Left lung (tissue), 10 donors: Measurements from ENCODE around the gene ZFP62. TPM values are rescaled to one million over a fixed set of nuclear protein-coding genes. Genes with fewer than 3 reads are reported as not detected.

Experiments used
- ATAC-seq: fragments of 200-7000 bp; cut with Tn5 transposase; one replicate; pipeline ENCODE4 v1.9.1; 2020; ENCODE audit warnings: moderate library complexity
- DNase-seq, 4 donors: peaks; one replicate each; pipeline ENCODE4 v3.0.0-alpha.2; 2013 to 2020
- H3K27ac ChIP-seq, 2 donors: fragments of 200-600 bp; sonication (generic) in 1 of 2; one replicate each; pipeline versions ENCODE4 v1.5.0 to v1.8.0; 2020 to 2021
- H3K27me3 ChIP-seq, 2 donors: fragments of 200-600 bp; sonication (generic) in 1 of 2; one replicate each; pipeline versions ENCODE4 v1.5.0 to v1.8.0; 2020 to 2021
- H3K36me3 ChIP-seq, 2 donors: fragments of 200-600 bp; sonication (generic) in 1 of 2; one replicate each; pipeline versions ENCODE4 v1.5.0 to v1.8.0; 2020 to 2021
- H3K4me1 ChIP-seq, 2 donors: fragments of 200-600 bp; one replicate each; pipeline ENCODE4 v1.8.0; 2021
- H3K4me3 ChIP-seq, 2 donors: fragments of 200-600 bp; sonication (generic) in 1 of 2; one replicate each; pipeline versions ENCODE4 v1.5.0 to v1.8.0; 2020 to 2021; ENCODE audit warnings: mild to moderate bottlenecking in 1 of 2
- H3K9me3 ChIP-seq, 2 donors: fragments of 200-600 bp; sonication (generic) in 1 of 2; one replicate each; pipeline versions ENCODE4 v1.5.0 to v1.8.0; 2020 to 2021
- intact Hi-C, 2 donors: fragments of 100-400 bp; cut with DNase I; formaldehyde crosslinking; loops; one replicate each; pipeline versions ENCODE4 v1.11.2 to v1.14.2; 2022
- polyA plus RNA-seq, 6 donors: library from polyadenylated mRNA; unstranded; fragments of 120-200 nt; gene quantifications; one replicate each; pipeline ENCODE4 v1.2.1, GENCODE V29; 2013; ENCODE audit not compliant: insufficient read length in 6 of 6
- total RNA-seq, 2 donors: library from RNA; stranded (reverse); fragmentation: NEBNext Ultra II Directional; extraction: Animal tissue kit (Norgen Biotek cat#: 25700); gene quantifications; one replicate each; pipeline ENCODE4 v1.2.1, GENCODE V29; 2021
- TF ChIP-seq, protein P1 (sequence below), 2 donors: fragments of 200-600 bp; sonication (generic) in 1 of 2; IDR thresholded peaks; one replicate each; pipeline versions ENCODE4 v1.5.0 to v1.8.0; 2021; ENCODE audit warnings: antibody characterized with exemption in 2 of 2
- donor health status: DM: no; HTN: yes; CAD: no.
- donor health status: DM: no; HTN: no; CAD: no.

The ZFP62 gene
- total and polyA plus RNA-seq, 8 donors = 21.4 to 66.1 (median 58.1) TPM

DNA sequence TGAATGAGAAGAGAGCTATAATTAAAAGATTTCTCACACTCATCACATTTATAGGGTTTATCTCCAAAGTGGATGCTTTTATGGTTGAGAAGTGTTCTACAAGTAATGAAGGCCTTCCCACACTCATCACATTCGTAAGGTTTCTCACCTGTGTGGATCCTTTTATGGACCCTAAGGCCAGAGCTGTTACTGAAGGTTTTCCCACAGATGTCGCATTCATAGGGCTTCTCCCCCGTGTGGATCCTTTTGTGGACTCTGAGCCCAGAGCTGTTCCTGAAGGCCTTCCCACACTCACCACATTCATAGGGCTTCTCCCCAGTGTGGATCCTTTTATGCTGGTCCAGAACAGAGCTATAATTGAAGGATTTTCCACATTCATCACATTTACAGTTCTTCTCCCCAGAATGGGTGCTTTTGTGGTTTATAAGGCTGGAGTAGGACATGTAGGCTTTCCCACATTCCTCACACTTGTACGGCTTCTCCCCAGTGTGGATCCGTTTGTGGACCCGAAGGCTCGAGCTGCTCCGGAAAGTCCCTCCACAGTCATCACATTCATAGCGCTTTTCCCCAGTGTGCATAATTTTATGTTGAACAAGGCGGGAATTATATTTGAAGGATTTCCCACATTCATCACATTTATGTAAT lies 10.5 kb downstream of the ZFP62 start:
- no peak overlapping the region for H3K27ac ChIP-seq

DNA sequence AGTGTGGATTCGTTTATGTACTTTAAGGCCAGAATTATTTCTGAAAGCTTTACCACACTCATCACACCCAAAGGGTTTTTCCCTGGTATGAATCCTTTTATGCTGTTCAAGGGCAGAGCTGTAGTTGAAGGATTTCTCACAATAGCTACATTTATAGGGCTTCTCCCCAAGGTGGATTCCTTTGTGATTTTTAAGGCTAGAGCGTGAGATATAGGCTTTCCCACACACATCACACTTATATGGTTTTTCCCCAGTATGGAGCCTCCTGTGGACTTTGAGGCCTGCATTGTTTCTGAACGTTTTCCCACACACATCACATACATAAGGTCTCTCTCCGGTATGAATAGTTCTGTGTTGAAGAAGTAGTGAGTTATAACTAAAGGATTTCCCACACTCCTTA lies 11.2 kb downstream of the ZFP62 start:
- no peak for ATAC-seq
- Histone ChIP-seq H3K27me3 (no peaks in the 10 kb centered on the region), H3K9me3 (peaks cover 0 to 36% of the 10 kb centered on the region in 2 donors), H3K36me3 (peaks cover 8 to 35% of the 10 kb centered on the region in 2 donors), H3K4me3 (no peak overlapping the region), H3K27ac (no peak overlapping the region), H3K4me1 (peaks cover 0 to 3% of the 10 kb centered on the region in 2 donors)
- no peak for DNase-seq
- intact Hi-C loops = no loop called here
- TF ChIP-seq, protein P1, sequence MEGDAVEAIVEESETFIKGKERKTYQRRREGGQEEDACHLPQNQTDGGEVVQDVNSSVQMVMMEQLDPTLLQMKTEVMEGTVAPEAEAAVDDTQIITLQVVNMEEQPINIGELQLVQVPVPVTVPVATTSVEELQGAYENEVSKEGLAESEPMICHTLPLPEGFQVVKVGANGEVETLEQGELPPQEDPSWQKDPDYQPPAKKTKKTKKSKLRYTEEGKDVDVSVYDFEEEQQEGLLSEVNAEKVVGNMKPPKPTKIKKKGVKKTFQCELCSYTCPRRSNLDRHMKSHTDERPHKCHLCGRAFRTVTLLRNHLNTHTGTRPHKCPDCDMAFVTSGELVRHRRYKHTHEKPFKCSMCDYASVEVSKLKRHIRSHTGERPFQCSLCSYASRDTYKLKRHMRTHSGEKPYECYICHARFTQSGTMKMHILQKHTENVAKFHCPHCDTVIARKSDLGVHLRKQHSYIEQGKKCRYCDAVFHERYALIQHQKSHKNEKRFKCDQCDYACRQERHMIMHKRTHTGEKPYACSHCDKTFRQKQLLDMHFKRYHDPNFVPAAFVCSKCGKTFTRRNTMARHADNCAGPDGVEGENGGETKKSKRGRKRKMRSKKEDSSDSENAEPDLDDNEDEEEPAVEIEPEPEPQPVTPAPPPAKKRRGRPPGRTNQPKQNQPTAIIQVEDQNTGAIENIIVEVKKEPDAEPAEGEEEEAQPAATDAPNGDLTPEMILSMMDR (IDR thresholded peaks at IDR 0.05) = no peak

More for the DNA sequence above, 10.5 kb downstream of the ZFP62 start:
- H3K4me1 ChIP-seq = peaks cover 0 to 3% of the 10 kb centered on the region in 2 donors
- peaks cover 8 to 39% of the 10 kb centered on the region in 2 donors for H3K36me3 ChIP-seq
- H3K9me3 ChIP-seq = peaks cover 0 to 36% of the 10 kb centered on the region in 2 donors
- TF ChIP-seq, protein P1 (IDR thresholded peaks at IDR 0.05) = no peak
- DNase-seq (no peak), ATAC-seq (no peak)
- no peak overlapping the region for H3K4me3 ChIP-seq
- intact Hi-C loops = no loop called here
- no peaks in the 10 kb centered on the region for H3K27me3 ChIP-seq

DNA sequence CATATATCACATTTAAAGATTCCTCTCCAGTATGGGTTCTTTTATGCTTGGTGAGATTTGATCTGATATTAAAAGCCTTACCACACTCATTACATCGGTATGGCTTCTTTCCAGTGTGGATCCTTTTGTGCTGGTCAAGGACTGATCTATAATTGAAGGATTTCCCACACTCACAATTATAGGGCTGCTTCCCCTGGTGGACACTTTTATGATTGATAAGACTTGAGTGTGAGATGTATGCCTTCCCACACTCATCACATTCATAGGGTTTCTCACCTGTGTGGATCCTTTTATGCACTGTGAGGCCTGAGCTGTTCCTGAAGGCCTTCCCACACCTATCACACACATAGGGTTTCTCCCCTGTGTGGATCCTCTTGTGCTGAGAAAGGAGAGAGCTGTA lies 12.2 kb downstream of the ZFP62 start:
- intact Hi-C loops = no loop called here
- TF ChIP-seq, protein P1 (IDR thresholded peaks at IDR 0.05) = no peak

DNA sequence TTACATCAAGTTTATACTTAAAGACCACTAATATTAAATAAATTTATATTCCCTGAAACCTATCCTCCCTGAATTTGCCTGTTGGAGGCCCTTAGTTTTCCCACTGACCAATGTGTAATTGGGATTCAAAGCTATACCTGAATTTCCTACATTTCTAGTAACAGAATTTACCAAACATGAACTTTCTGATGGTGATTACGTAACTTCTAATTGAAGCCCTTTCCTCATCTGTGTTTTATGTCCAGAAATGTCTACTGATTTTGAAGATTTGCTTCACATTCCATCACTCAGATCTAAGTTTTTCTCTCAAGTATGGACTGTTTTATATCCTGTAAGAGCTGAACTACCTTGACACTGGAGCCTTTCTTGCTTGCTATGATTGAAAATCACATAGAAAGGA lies 12.8 kb downstream of the ZFP62 start:
- Histone ChIP-seq H3K27ac (no peak overlapping the region), H3K27me3 (no peaks in the 10 kb centered on the region), H3K9me3 (peaks cover 0 to 36% of the 10 kb centered on the region in 2 donors), H3K36me3 (peaks cover 8 to 35% of the 10 kb centered on the region in 2 donors), H3K4me3 (no peak overlapping the region), H3K4me1 (peaks cover 0 to 3% of the 10 kb centered on the region in 2 donors)
- TF ChIP-seq, protein P1 (IDR thresholded peaks at IDR 0.05) = no peak
- DNase-seq (no peak), ATAC-seq (no peak)
- intact Hi-C loops = no loop called here

More for the DNA sequence above, 12.2 kb downstream of the ZFP62 start:
- Histone ChIP-seq H3K36me3 (peaks cover 8 to 35% of the 10 kb centered on the region in 2 donors), H3K9me3 (peaks cover 0 to 36% of the 10 kb centered on the region in 2 donors), H3K27ac (no peak overlapping the region), H3K4me3 (no peak overlapping the region), H3K27me3 (no peaks in the 10 kb centered on the region), H3K4me1 (peaks cover 0 to 3% of the 10 kb centered on the region in 2 donors)
- ATAC-seq = no peak
- no peak for DNase-seq

DNA sequence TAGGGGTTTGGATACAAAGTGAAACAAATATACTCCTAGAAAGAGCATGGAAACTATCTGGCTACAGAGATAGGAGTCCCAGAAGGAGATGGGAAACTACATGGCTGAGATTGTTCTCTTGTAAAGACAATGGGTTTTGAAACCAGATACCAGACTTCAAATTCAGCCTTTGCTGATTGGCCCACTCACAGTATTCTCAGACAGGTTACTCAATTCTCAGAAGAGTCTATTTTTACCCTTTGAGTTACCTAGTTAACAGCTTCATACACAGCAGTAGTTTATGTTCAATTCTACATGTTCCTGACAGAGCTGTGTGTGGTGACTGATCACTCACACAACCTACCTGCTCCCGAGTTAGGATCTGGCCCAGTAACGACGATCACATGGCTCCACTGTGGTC lies 14.1 kb downstream of the ZFP62 start:
- peaks cover 8 to 35% of the 10 kb centered on the region in 2 donors for H3K36me3 ChIP-seq
- no peaks in the 10 kb centered on the region for H3K27me3 ChIP-seq
- no peak for DNase-seq
- H3K4me1 ChIP-seq = no peaks in the 10 kb centered on the region
- intact Hi-C loops = no loop called here
- TF ChIP-seq, protein P1 (IDR thresholded peaks at IDR 0.05) = no peak
- H3K9me3 ChIP-seq = peaks cover 0 to 36% of the 10 kb centered on the region in 2 donors
- ATAC-seq = no peak
- no peak overlapping the region for H3K27ac ChIP-seq
- no peak overlapping the region for H3K4me3 ChIP-seq
